Temporal lobe (tissue), 2 donors: Measurements from ENCODE around the gene RNASE4. TPM values are rescaled to one million over a fixed set of nuclear protein-coding genes. Genes with fewer than 3 reads are reported as not detected.

ENCODE experiments used
- small RNA-seq: library from RNA; depleted of rRNA; stranded (forward); fragments of <200 nt; gene quantifications from one replicate; pipeline ENCODE3, GENCODE V24; 2014; ENCODE audit warnings: low replicate concordance
- total RNA-seq: library from RNA; depleted of rRNA; stranded (reverse); fragments of >200 nt; gene quantifications from one replicate; pipeline ENCODE4 v1.2.3, GENCODE V29; 2014

Gene RNASE4
- total RNA-seq, 1 donor from 2014 or later, result 2.0 TPM

Small RNA genes within 50 kb of the gene (small RNA-seq; reads per million reads assigned to genes)
- not detected for gene RF00019

Other genes with a start within 250 kb of the RNASE4 start
- 0.25 TPM for gene KLHL33, start 248.4 kb upstream of the RNASE4 start, total RNA-seq
- gene OSGEP, start 229.7 kb upstream of the RNASE4 start, total RNA-seq, result 26.3 TPM
- gene APEX1, start 229.3 kb upstream of the RNASE4 start, total RNA-seq, result 49.7 TPM
- 16.5 TPM for gene PIP4P1, start 223.1 kb upstream of the RNASE4 start, total RNA-seq
- 3.9 TPM for gene PNP, start 215.2 kb upstream of the RNASE4 start, total RNA-seq
- gene RNASE10, start 179.0 kb upstream of the RNASE4 start, total RNA-seq, result not detected
- not detected for gene RNASE9, start 123.5 kb upstream of the RNASE4 start, total RNA-seq
- not detected for gene RNASE11, start 96.6 kb upstream of the RNASE4 start, total RNA-seq
- gene RNASE12, start 93.2 kb upstream of the RNASE4 start, total RNA-seq, result not detected
- not detected for gene OR6S1, start 42.9 kb upstream of the RNASE4 start, total RNA-seq
- 1.2 TPM for gene ANG, start 4.2 kb downstream of the RNASE4 start, total RNA-seq
- not detected for gene EDDM3A, start 61.3 kb downstream of the RNASE4 start, total RNA-seq
- not detected for gene EDDM3B, start 83.8 kb downstream of the RNASE4 start, total RNA-seq
- gene RNASE6, start 96.7 kb downstream of the RNASE4 start, total RNA-seq, result 1.2 TPM
- gene RNASE1, start 118.3 kb downstream of the RNASE4 start, total RNA-seq, result 8.9 TPM
- not detected for gene RNASE3, start 206.8 kb downstream of the RNASE4 start, total RNA-seq